Naive B cell (primary cell): ENCODE data around the gene KCNMB1. TPM values are rescaled to one million over a fixed set of nuclear protein-coding genes. Genes with fewer than 3 reads are reported as not detected.
"Not testable (repeated sequence)": the region's sequence is repeated elsewhere in the genome, so short reads cannot be mapped to it uniquely, and the experiment has no call there.

Experiments
- ATAC-seq, 2 donors: fragments of 150-1000 bp; cut with Tn5 transposase; 2 replicates each; pipeline ENCODE4 v1.10.0; 2021; ENCODE audit warnings: low read depth in 2 of 2, mild to moderate bottlenecking in 2 of 2, moderate library complexity in 2 of 2
- DNase-seq: peaks from one replicate; pipeline ENCODE4 v3.0.0; 2022
- H3K27ac Mint-ChIP-seq, 6 donors: one replicate each; pipeline ENCODE4 v1.8.0; 2020 to 2022; ENCODE audit warnings: mild to moderate bottlenecking in 6 of 6, mixed read lengths in 6 of 6, moderate library complexity in 5 of 6, inconsistent platforms in 2 of 6
- H3K27me3 Mint-ChIP-seq, 3 donors: one replicate each; pipeline ENCODE4 v1.8.0; 2021 to 2022; ENCODE audit warnings: mixed read lengths in 3 of 3, mild to moderate bottlenecking in 1 of 3
- H3K36me3 Mint-ChIP-seq, 2 donors: one replicate each; pipeline ENCODE4 v1.8.0; 2020 to 2022; ENCODE audit warnings: mixed read lengths in 2 of 2, inconsistent platforms in 1 of 2, mild to moderate bottlenecking in 1 of 2
- H3K4me1 Mint-ChIP-seq, 3 donors: one replicate each; pipeline ENCODE4 v1.8.0; 2020 to 2022; ENCODE audit warnings: mixed read lengths in 3 of 3, inconsistent platforms in 1 of 3, mild to moderate bottlenecking in 1 of 3, moderate library complexity in 1 of 3
- H3K4me3 Mint-ChIP-seq, 8 donors: one replicate each; pipeline ENCODE4 v1.8.0; 2020 to 2022; ENCODE audit warnings: mild to moderate bottlenecking in 8 of 8, mixed read lengths in 8 of 8, moderate library complexity in 8 of 8, inconsistent platforms in 2 of 8
- H3K9me3 Mint-ChIP-seq, 7 donors: one replicate each; pipeline ENCODE4 v1.8.0; 2020 to 2022; ENCODE audit warnings: mixed read lengths in 7 of 7, mild to moderate bottlenecking in 5 of 7, inconsistent platforms in 2 of 7, moderate library complexity in 1 of 7
- polyA plus RNA-seq, 6 donors: library from polyadenylated mRNA; unstranded; fragments of 300-500 nt; fragmentation: Illumina TruSeq; gene quantifications; one replicate each; pipeline ENCODE4 v1.2.3, GENCODE V29; 2021; ENCODE audit warnings: low read depth in 6 of 6

KCNMB1 gene
- polyA plus RNA-seq, 6 donors from 2014 or later: not detected

- DNase-seq (no peak), ATAC-seq (no peak)
- no peaks in the 10 kb centered on the region for H3K36me3 Mint-ChIP-seq
- H3K27me3 Mint-ChIP-seq: peaks cover 4 to 9% (median 7%) of the 10 kb centered on the region in 3 donors
- H3K27ac Mint-ChIP-seq: peak overlapping the region in 2 of 6 donors; percentile 21 to 39
- no peak overlapping the region for H3K4me3 Mint-ChIP-seq
- H3K4me1 Mint-ChIP-seq: peaks cover 12 to 14% (median 13%) of the 10 kb centered on the region in 3 donors
- no peaks in the 10 kb centered on the region for H3K9me3 Mint-ChIP-seq
Observed at GRCh38 chr5:170386743-170387395, 2.3 kb downstream of the KCNMB1 start.

GRCh38 chr5:170383227-170383626 lies 5.9 kb downstream of the KCNMB1 start:
- H3K9me3 Mint-ChIP-seq: no peaks in the 10 kb centered on the region
- no peaks in the 10 kb centered on the region for H3K36me3 Mint-ChIP-seq
- ATAC-seq (no peak), DNase-seq (no peak)
- H3K27me3 Mint-ChIP-seq: peaks cover 4% of the 10 kb centered on the region in 3 donors
- no peak overlapping the region for H3K4me3 Mint-ChIP-seq
- H3K27ac Mint-ChIP-seq: no peak overlapping the region
- peaks cover 0 to 3% (median 0%) of the 10 kb centered on the region in 3 donors for H3K4me1 Mint-ChIP-seq

- Mint-ChIP-seq H3K4me1 (no peaks in the 10 kb centered on the region), H3K27ac (peak overlapping the region in 1 of 6 donors; percentile 17), H3K4me3 (peak overlapping the region in 1 of 8 donors; percentile 2), H3K9me3 (no peaks in the 10 kb centered on the region), H3K36me3 (no peaks in the 10 kb centered on the region), H3K27me3 (peaks cover 0 to 4% (median 4%) of the 10 kb centered on the region in 3 donors)
- ATAC-seq (no peak), DNase-seq (no peak)
Observed at GRCh38 chr5:170382790-170383189, 6.4 kb downstream of the KCNMB1 start.

- Mint-ChIP-seq H3K27ac (no peak overlapping the region), H3K36me3 (no peaks in the 10 kb centered on the region), H3K9me3 (peaks cover 0 to 4% (median 0%) of the 10 kb centered on the region in 7 donors), H3K27me3 (peaks cover 0 to 4% (median 4%) of the 10 kb centered on the region in 3 donors), H3K4me1 (no peaks in the 10 kb centered on the region), H3K4me3 (no peak overlapping the region)
- DNase-seq: no peak
- ATAC-seq: no peak
Observed at GRCh38 chr5:170380361-170380951, 8.7 kb downstream of the KCNMB1 start.

- H3K4me1 Mint-ChIP-seq: no peaks in the 10 kb centered on the region
- no peak overlapping the region for H3K27ac Mint-ChIP-seq
- DNase-seq (no peak), ATAC-seq (no peak)
- peaks cover 0 to 4% (median 0%) of the 10 kb centered on the region in 7 donors for H3K9me3 Mint-ChIP-seq
- peaks cover 0 to 4% (median 4%) of the 10 kb centered on the region in 3 donors for H3K27me3 Mint-ChIP-seq
- H3K36me3 Mint-ChIP-seq: no peaks in the 10 kb centered on the region
- no peak overlapping the region for H3K4me3 Mint-ChIP-seq
Observed at GRCh38 chr5:170378740-170379139, 10.4 kb downstream of the KCNMB1 start.

- Mint-ChIP-seq H3K4me1 (no peaks in the 10 kb centered on the region), H3K4me3 (no peak overlapping the region), H3K36me3 (no peaks in the 10 kb centered on the region), H3K27ac (peak overlapping the region in 1 of 6 donors; percentile 72), H3K9me3 (peaks cover 0 to 4% (median 0%) of the 10 kb centered on the region in 7 donors), H3K27me3 (peaks cover 0 to 8% (median 2%) of the 10 kb centered on the region in 3 donors)
- DNase-seq (no peak), ATAC-seq (no peak)
Observed at GRCh38 chr5:170377027-170377426, 12.1 kb downstream of the KCNMB1 start.

GRCh38 chr5:170376526-170376925 lies 12.6 kb downstream of the KCNMB1 start:
- not testable (repeated sequence) for H3K4me3 Mint-ChIP-seq, H3K4me1 Mint-ChIP-seq, H3K9me3 Mint-ChIP-seq, DNase-seq, H3K27ac Mint-ChIP-seq, ATAC-seq, H3K36me3 Mint-ChIP-seq, H3K27me3 Mint-ChIP-seq

GRCh38 chr5:170375283-170375682 lies 13.9 kb downstream of the KCNMB1 start:
- DNase-seq (no peak), ATAC-seq (no peak)
- Mint-ChIP-seq H3K27ac (no peak overlapping the region), H3K4me3 (no peak overlapping the region), H3K27me3 (peaks cover 0 to 7% (median 4%) of the 10 kb centered on the region in 3 donors), H3K4me1 (no peaks in the 10 kb centered on the region), H3K36me3 (no peaks in the 10 kb centered on the region), H3K9me3 (peaks cover 0 to 4% (median 0%) of the 10 kb centered on the region in 7 donors)

GRCh38 chr5:170372971-170373370 lies 16.2 kb downstream of the KCNMB1 start:
- H3K4me1 Mint-ChIP-seq: no peaks in the 10 kb centered on the region
- DNase-seq (no peak), ATAC-seq (no peak)
- peaks cover 0 to 7% (median 4%) of the 10 kb centered on the region in 3 donors for H3K27me3 Mint-ChIP-seq
- H3K27ac Mint-ChIP-seq: no peak overlapping the region
- H3K4me3 Mint-ChIP-seq: no peak overlapping the region
- no peaks in the 10 kb centered on the region for H3K36me3 Mint-ChIP-seq
- peaks cover 0 to 4% (median 0%) of the 10 kb centered on the region in 7 donors for H3K9me3 Mint-ChIP-seq

GRCh38 chr5:170368586-170368985 lies 20.6 kb downstream of the KCNMB1 start:
- Mint-ChIP-seq H3K27me3 (peaks cover 0 to 7% (median 4%) of the 10 kb centered on the region in 3 donors), H3K27ac (peak overlapping the region in 2 of 6 donors; percentile 73 to 74), H3K4me1 (no peaks in the 10 kb centered on the region), H3K36me3 (no peaks in the 10 kb centered on the region), H3K4me3 (no peak overlapping the region), H3K9me3 (no peaks in the 10 kb centered on the region)
- ATAC-seq (no peak), DNase-seq (no peak)

GRCh38 chr5:170366276-170366675 lies 22.9 kb downstream of the KCNMB1 start:
- DNase-seq: no peak
- ATAC-seq: no peak
- no peaks in the 10 kb centered on the region for H3K27me3 Mint-ChIP-seq
- H3K36me3 Mint-ChIP-seq: no peaks in the 10 kb centered on the region
- H3K9me3 Mint-ChIP-seq: no peaks in the 10 kb centered on the region
- no peaks in the 10 kb centered on the region for H3K4me1 Mint-ChIP-seq
- H3K4me3 Mint-ChIP-seq: no peak overlapping the region
- H3K27ac Mint-ChIP-seq: peak overlapping the region in 1 of 6 donors; percentile 24

- Mint-ChIP-seq H3K4me1 (peaks cover 0 to 4% (median under 1%) of the 10 kb centered on the region in 3 donors), H3K36me3 (no peaks in the 10 kb centered on the region), H3K9me3 (no peaks in the 10 kb centered on the region), H3K27me3 (no peaks in the 10 kb centered on the region), H3K4me3 (no peak overlapping the region), H3K27ac (no peak overlapping the region)
- ATAC-seq: no peak
- DNase-seq: no peak
Observed at GRCh38 chr5:170365831-170366230, 23.3 kb downstream of the KCNMB1 start.

GRCh38 chr5:170365011-170365410 lies 24.2 kb downstream of the KCNMB1 start:
- Mint-ChIP-seq H3K9me3 (no peaks in the 10 kb centered on the region), H3K27ac (no peak overlapping the region), H3K4me3 (no peak overlapping the region), H3K4me1 (peaks cover 4 to 9% (median 7%) of the 10 kb centered on the region in 3 donors), H3K36me3 (no peaks in the 10 kb centered on the region), H3K27me3 (no peaks in the 10 kb centered on the region)
- ATAC-seq (no peak), DNase-seq (no peak)

- no peaks in the 10 kb centered on the region for H3K9me3 Mint-ChIP-seq
- peaks cover 6 to 9% (median 7%) of the 10 kb centered on the region in 3 donors for H3K4me1 Mint-ChIP-seq
- ATAC-seq (no peak), DNase-seq (no peak)
- no peak overlapping the region for H3K27ac Mint-ChIP-seq
- no peaks in the 10 kb centered on the region for H3K27me3 Mint-ChIP-seq
- H3K36me3 Mint-ChIP-seq: no peaks in the 10 kb centered on the region
- H3K4me3 Mint-ChIP-seq: no peak overlapping the region
Observed at GRCh38 chr5:170363671-170364070, 25.5 kb downstream of the KCNMB1 start.
